ENCODE data around the gene SLC40A1. TPM values are rescaled to one million over a fixed set of nuclear protein-coding genes. Genes with fewer than 3 reads are reported as not detected.

Gene SLC40A1
- total and polyA plus RNA-seq, 2 of the 13 experiments (the other 11 are each of a cell fraction or from before 2014, with no cell fraction given), result 10.6 to 24.9 TPM

DNA sequence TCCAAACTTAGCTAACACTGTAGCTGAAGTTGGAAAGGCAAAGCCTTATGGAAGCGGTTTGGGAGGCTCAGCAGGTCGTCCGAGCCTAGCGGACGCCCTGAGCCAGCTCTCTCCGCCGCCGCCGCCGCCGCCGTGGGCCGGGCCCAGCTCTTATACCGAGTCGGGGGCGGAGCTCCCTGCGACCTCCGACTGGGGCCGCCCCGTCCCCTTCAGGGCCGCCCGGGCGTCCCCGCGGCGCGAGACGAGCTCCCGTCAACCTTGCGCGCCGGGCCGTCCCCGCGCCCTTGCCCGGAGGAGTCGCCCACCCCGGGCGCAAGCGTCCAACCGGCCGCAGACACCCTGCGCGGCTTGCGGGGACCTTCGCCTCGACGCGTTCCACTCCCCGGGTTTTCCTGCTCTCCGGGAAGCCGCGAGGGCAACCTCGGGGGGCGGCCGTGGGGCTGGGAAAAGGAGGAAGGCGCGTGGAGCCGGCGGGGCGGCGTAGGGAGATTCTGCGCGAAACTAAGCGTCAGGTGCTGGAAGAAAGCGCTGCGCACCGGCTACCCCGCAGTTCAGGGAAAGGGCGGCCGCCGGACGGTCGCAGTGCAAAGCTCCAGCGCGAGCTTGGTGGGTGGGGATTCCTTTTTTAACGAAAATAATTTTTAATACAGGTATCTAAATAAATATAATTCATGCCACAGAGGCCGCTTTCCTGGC lies at the start of gene SLC40A1 (continued):
- TF ChIP-seq, protein P1, sequence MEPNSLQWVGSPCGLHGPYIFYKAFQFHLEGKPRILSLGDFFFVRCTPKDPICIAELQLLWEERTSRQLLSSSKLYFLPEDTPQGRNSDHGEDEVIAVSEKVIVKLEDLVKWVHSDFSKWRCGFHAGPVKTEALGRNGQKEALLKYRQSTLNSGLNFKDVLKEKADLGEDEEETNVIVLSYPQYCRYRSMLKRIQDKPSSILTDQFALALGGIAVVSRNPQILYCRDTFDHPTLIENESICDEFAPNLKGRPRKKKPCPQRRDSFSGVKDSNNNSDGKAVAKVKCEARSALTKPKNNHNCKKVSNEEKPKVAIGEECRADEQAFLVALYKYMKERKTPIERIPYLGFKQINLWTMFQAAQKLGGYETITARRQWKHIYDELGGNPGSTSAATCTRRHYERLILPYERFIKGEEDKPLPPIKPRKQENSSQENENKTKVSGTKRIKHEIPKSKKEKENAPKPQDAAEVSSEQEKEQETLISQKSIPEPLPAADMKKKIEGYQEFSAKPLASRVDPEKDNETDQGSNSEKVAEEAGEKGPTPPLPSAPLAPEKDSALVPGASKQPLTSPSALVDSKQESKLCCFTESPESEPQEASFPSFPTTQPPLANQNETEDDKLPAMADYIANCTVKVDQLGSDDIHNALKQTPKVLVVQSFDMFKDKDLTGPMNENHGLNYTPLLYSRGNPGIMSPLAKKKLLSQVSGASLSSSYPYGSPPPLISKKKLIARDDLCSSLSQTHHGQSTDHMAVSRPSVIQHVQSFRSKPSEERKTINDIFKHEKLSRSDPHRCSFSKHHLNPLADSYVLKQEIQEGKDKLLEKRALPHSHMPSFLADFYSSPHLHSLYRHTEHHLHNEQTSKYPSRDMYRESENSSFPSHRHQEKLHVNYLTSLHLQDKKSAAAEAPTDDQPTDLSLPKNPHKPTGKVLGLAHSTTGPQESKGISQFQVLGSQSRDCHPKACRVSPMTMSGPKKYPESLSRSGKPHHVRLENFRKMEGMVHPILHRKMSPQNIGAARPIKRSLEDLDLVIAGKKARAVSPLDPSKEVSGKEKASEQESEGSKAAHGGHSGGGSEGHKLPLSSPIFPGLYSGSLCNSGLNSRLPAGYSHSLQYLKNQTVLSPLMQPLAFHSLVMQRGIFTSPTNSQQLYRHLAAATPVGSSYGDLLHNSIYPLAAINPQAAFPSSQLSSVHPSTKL (CRISPR knock-in tag; IDR thresholded peaks at IDR 0.05), result peak; percentile 41; the same call in 1 of the 2 replicates
- no peak for TF ChIP-seq ZNF746 (CRISPR knock-in tag; IDR thresholded peaks at IDR 0.05)
- TF ChIP-seq ZNF674 (CRISPR knock-in tag; IDR thresholded peaks at IDR 0.05; ENCODE audit: low read depth), result peak; percentile 86; the same call in 1 of the 2 replicates
- no peak for TF ChIP-seq ZNF333 (CRISPR knock-in tag; IDR thresholded peaks at IDR 0.05; ENCODE audit: borderline replicate concordance)
- TF ChIP-seq, protein P2, sequence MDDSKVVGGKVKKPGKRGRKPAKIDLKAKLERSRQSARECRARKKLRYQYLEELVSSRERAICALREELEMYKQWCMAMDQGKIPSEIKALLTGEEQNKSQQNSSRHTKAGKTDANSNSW (CRISPR knock-in tag; IDR thresholded peaks at IDR 0.05; ENCODE audit: borderline replicate concordance), result peak; percentile 89; the same call in 1 of the 2 replicates
- TF ChIP-seq, protein P3, sequence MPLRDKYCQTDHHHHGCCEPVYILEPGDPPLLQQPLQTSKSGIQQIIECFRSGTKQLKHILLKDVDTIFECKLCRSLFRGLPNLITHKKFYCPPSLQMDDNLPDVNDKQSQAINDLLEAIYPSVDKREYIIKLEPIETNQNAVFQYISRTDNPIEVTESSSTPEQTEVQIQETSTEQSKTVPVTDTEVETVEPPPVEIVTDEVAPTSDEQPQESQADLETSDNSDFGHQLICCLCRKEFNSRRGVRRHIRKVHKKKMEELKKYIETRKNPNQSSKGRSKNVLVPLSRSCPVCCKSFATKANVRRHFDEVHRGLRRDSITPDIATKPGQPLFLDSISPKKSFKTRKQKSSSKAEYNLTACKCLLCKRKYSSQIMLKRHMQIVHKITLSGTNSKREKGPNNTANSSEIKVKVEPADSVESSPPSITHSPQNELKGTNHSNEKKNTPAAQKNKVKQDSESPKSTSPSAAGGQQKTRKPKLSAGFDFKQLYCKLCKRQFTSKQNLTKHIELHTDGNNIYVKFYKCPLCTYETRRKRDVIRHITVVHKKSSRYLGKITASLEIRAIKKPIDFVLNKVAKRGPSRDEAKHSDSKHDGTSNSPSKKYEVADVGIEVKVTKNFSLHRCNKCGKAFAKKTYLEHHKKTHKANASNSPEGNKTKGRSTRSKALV (CRISPR knock-in tag; IDR thresholded peaks at IDR 0.05), result peak; percentile 99
- TF ChIP-seq TBX3 (IDR thresholded peaks at IDR 0.05; ENCODE audit: borderline replicate concordance), result no peak
- 0 out of 2 replicates have a peak, but pooled peaks have one; percentile 63 for TF ChIP-seq ZNF44 (CRISPR knock-in tag; IDR thresholded peaks at IDR 0.05)
- no peak for TF ChIP-seq SMC3 (IDR thresholded peaks at IDR 0.05; ENCODE audit: low read length)
- TF ChIP-seq BHLHE40 (IDR thresholded peaks at IDR 0.05; ENCODE audit: low read length), result 0 out of 2 replicates have a peak, but pooled peaks have one; percentile 18
- TF ChIP-seq CBFB (CRISPR knock-in tag; IDR thresholded peaks at IDR 0.05), result 0 out of 2 replicates have a peak, but pooled peaks have one; percentile 23
- no peak for TF ChIP-seq MYNN (CRISPR knock-in tag; IDR thresholded peaks at IDR 0.05; ENCODE audit: low read depth)
- no peak for TF ChIP-seq ZNF251 (CRISPR knock-in tag; IDR thresholded peaks at IDR 0.05)
- TF ChIP-seq ZNF724P (CRISPR knock-in tag; IDR thresholded peaks at IDR 0.05; ENCODE audit: borderline replicate concordance), result peak; percentile 47; the same call in 1 of the 2 replicates
- 0 out of 2 replicates have a peak, but pooled peaks have one; percentile 32 for TF ChIP-seq CBX5 (CRISPR knock-in tag; IDR thresholded peaks at IDR 0.05; ENCODE audit: borderline replicate concordance)
- TF ChIP-seq, protein P4, sequence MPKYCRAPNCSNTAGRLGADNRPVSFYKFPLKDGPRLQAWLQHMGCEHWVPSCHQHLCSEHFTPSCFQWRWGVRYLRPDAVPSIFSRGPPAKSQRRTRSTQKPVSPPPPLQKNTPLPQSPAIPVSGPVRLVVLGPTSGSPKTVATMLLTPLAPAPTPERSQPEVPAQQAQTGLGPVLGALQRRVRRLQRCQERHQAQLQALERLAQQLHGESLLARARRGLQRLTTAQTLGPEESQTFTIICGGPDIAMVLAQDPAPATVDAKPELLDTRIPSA (CRISPR knock-in tag; IDR thresholded peaks at IDR 0.05; ENCODE audit: borderline replicate concordance), result no peak
- TF ChIP-seq, protein P5, sequence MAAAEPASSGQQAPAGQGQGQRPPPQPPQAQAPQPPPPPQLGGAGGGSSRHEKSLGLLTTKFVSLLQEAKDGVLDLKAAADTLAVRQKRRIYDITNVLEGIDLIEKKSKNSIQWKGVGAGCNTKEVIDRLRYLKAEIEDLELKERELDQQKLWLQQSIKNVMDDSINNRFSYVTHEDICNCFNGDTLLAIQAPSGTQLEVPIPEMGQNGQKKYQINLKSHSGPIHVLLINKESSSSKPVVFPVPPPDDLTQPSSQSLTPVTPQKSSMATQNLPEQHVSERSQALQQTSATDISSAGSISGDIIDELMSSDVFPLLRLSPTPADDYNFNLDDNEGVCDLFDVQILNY (CRISPR knock-in tag; conservative IDR thresholded peaks at IDR 0.05), result 0 out of 2 replicates have a peak, but pooled peaks have one; percentile 40
- no peak for TF ChIP-seq ZNF660 (CRISPR knock-in tag; IDR thresholded peaks at IDR 0.05; ENCODE audit: borderline replicate concordance, low read depth)
- TF ChIP-seq ZNF430 (CRISPR knock-in tag; IDR thresholded peaks at IDR 0.05), result peak; percentile 31; the same call in 1 of the 2 replicates
- TF ChIP-seq, protein P6, sequence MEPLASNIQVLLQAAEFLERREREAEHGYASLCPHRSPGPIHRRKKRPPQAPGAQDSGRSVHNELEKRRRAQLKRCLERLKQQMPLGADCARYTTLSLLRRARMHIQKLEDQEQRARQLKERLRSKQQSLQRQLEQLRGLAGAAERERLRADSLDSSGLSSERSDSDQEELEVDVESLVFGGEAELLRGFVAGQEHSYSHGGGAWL (CRISPR knock-in tag; IDR thresholded peaks at IDR 0.05), result peak; percentile 82; the same call in 1 of the 2 replicates
